GM19239 (cell line): ENCODE results near the gene RBP5.

Experiments
- DNase-seq: peaks from one replicate; pipeline ENCODE4 v3.0.0; 2011; ENCODE audit warnings: low spot score; ENCODE audit not compliant: insufficient read length
- FAIRE-seq: peaks from 2 replicates; lab custom pipeline; 2011; peaks lifted over from hg19 to GRCh38; lab: Jason Lieb, UNC

The RBP5 gene

GRCh38 chr12:7128681-7129286 lies at the start of gene RBP5:
TSS of gene RBP5 (minus strand) at chr12:7128889. CDS start at chr12:7128775, 114 bp downstream.
- FAIRE-seq (no peak), DNase-seq (no peak)

- DNase-seq (no peak), FAIRE-seq (no peak)
Observed at GRCh38 chr12:7178481-7178880, 49.8 kb upstream of the RBP5 start.

DNA sequence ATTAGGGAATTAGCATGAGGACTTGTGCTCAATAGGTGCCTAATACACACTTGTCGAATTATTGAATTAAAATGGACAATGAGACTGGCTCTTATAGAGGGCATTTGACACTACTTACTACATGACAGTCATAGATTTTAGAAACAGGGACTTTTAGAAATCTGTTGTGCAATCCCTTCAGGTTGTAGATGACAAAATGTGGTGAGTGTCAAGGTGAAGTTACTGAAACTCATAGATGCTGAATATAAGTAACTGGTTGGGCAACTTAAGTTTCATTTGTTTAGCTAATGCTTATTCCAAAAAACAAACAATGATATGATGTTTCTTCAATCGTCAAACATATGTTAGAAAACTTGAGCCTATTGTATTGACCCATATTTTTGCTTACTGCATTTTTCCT lies 47.9 kb upstream of the RBP5 start:
- FAIRE-seq: no peak

GRCh38 chr12:7175493-7175892 lies 46.8 kb upstream of the RBP5 start:
- FAIRE-seq: no peak
- DNase-seq: no peak

More for the DNA sequence above, 47.9 kb upstream of the RBP5 start:
- DNase-seq: no peak

DNA sequence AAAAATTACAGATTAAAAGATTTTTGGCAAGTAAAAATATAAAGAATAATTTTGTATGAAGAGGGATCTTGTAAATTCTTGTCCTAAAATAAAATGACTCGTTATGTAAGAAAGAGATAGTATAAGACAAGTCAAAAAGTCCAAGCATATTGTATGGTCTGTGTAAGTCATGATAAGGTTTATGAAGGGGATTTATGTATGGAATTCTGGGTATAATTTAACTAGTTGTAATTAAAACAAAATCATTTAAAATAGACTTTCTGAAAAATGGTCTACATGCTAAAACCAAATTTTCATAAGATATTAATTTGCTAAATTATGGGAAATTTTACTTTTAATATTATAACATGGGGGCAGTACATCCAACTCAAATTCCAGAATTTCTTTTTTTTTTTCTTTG lies 43.2 kb upstream of the RBP5 start:
- DNase-seq (no peak), FAIRE-seq (no peak)

DNA sequence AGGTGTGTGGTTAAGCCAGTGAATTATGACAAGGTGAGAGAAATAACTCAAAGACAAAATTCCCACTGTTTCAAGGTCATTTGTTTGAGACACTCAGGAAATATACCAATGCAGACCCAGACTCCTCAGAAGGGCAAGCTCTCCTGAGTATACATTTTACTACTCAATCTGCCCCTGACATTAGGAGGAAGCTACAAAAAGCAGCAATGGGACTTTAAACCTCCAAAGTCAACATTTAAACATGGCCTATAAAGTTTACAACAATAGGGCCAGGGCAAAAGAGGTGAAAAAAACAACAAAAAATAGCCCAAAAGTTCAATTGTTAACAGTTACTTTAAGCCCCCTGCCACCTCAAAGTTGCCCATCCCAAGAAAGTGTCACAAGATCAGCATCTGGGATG lies 41.3 kb upstream of the RBP5 start:
- no peak for FAIRE-seq
- no peak for DNase-seq

DNA sequence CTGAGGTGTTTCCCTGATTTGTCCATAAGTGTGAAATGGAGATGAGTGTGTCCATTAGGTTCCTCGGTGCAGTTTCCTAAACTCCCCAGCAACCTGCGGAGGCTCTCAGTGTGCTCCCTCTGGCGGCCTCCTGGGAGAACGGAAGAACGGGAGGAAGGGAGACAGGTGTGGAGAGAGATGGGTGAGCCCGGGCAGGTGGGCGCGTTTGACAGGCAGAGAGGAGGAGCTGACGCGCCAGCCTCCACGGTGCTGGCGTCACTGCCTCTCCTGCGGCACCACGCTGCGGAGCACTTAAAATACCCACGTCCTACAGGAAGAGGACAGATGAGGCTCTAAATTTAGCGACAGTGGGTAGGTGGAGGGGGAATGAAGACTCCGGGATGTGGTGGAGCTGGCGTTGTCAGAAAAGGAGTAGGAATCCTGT lies 34.0 kb upstream of the RBP5 start:
- FAIRE-seq (no peak), DNase-seq (no peak)

- FAIRE-seq (no peak), DNase-seq (no peak)
Observed at GRCh38 chr12:7161811-7162210, 33.1 kb upstream of the RBP5 start.

GRCh38 chr12:7161327-7161726 lies 32.6 kb upstream of the RBP5 start:
- no peak for FAIRE-seq
- no peak for DNase-seq

GRCh38 chr12:7160183-7160582 lies 31.5 kb upstream of the RBP5 start:
- no peak for DNase-seq
- no peak for FAIRE-seq

- DNase-seq: no peak
- no peak for FAIRE-seq
Observed at GRCh38 chr12:7158781-7159609, 30.3 kb upstream of the RBP5 start.

- DNase-seq (no peak), FAIRE-seq (no peak)
Observed at GRCh38 chr12:7157391-7157790, 28.7 kb upstream of the RBP5 start.

DNA sequence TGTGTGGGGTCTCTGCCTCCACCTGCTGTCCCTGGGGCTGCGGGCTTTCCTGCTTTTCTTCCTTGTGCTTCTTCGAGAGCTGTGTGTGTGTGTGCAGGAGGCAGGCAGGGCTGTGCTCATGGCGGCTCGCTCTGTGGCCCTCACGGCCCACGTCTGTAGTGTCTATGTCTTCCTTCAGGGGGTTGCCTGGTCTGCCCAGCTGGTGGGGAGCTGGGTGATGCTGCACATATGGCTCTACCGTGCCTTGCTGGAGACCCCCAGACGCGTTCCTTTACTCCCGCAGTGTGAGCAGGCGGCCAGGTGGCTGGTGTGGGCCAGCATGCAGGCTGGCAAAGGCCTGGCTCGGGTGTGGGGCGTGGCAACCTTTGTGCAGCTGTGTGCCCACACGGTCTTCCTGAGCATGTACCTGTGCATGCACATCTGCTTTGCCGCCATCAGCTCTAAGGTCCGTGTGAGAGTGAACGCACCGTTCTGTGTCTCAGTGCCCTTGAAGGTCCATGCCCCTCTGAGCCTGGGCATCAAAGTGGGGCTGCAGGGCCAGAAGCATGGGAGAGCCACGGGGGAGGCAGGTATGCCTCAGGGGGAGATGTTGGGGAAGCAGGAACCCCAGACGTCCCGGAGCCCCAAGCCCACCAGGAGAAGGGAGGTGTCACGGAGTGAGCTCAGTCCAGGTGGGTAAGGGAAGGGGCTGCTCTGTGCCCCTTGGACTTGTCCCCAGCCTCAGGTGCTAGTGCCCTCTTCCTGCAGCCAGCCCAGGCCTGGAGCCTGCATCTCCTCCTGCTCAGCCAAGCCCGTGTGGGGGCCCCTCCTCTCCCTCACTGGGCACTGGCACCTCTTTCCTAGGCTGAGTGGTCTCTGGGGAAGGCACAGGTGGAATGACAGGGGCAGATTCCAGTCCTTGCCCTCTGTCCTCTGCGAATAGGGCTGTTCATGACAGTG lies 27.8 kb upstream of the RBP5 start:
- DNase-seq (no peak), FAIRE-seq (no peak)

DNA sequence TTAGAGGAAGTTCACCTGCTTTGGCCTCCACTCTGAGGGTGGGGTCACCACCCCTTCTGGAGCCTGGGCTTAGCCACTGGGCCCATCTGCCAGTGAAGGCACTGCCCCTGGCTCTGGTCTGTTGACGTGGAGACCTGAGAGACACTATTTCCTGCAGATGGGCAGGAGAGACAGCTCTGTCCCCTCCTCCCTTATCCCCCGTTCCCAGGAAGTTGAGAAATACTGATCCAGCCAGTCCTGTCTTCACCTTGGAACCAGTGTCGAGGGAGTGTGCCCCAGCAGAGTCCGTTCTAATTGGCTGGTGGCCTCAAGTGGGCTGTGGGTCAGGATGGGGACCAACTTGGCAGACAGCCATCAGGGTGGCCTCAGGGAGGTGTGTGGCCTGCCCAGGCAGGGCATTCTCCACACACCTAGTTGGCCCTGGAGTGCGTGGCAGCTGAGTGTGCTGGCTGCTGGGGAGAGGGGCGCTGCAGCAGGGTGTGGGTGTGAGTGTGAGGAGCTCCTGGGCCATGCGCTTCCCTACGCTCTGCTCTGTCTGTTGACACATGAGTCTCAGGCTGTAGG lies 26.9 kb upstream of the RBP5 start:
- no peak for DNase-seq

DNA sequence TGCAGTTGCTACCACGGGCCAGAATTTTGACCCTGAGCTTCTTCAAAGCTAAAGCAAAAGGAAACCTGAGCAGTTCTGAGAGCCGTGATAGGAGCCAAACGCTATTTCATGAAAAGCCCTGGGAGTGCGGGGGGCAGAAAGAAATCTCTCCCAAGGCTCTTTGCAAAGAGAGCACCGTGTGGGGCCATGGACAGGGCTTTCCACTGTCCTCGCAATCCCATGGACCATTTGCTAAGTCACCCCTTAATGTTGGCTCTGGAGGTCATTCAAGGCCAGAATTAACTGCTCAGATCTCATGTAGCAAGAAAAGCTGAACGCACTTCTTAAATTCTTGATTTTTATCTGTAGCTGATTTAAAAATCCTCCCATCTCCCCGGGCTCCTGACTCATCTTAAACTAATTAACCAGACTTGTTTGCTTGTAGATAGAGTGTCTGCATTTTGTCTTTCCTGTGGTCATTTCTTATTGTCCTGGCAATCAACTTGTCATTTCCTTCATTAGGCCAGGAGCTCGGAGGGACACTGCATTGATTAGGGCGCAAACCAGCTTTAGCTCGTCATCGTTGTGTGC lies 26.3 kb upstream of the RBP5 start:
- no peak for DNase-seq
- no peak for FAIRE-seq

More for the DNA sequence above, 26.9 kb upstream of the RBP5 start:
- FAIRE-seq: no peak

DNA sequence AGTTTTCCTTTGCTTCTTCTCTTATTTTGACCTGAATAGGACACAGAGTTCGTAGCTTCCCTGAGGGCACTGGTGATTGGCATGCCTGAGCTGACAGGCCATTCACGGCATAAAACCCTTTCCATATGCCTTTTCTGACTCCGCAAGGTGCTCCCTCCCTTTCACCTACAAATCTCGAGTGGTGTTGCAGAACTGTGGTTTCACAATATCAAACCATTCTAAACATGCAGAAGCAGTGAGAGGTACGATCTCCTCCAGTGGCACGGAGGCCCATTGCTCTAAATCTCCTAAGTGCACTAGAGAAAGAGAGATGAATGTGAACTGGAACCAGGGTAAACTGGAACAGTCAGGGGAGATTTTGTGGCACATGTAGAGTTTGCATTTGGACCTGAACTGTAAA lies 25.4 kb upstream of the RBP5 start:
- FAIRE-seq (no peak), DNase-seq (no peak)

- no peak for FAIRE-seq
- DNase-seq: no peak
Observed at GRCh38 chr12:7152818-7153217, 24.1 kb upstream of the RBP5 start.

DNA sequence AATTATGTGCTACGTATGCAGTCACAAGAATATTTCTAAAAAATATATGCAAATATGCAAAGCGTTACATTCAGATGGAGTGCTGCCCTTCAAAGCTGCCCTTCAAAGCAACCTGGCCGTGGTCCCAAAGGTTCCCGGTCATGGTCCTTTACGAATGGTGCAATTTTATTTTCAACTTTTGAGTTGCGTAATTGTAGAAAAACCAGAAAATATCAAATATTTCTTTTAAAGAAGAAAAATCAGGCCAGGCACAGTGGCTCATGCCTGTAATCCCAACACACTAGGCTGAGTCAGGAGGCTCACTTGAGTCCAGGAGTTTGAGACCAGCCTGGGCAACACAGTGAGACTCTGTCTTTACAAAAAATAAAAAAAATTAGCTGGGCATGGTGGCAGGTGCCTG lies 22.8 kb upstream of the RBP5 start:
- DNase-seq: no peak
- FAIRE-seq: no peak

DNA sequence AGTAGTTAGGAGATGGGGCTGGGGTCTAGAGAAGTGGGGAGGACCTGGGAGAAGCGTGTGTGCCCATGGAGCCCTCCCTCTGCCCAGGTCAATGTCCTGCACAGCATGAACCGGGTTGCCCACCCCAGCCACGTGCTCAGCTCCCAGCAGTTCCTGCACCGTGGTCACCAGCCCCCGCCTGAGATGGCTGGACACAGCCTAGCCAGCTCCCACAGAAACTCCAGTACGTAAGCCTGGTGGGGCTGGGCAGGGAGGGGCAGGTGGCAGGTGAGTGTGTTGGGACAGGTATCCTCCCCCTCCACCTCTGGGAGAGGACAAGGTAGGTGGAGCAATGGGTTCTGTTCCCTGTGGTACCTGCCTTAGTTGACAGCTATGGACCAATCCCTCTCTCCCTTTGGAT lies 22.2 kb upstream of the RBP5 start:
- DNase-seq (no peak), FAIRE-seq (no peak)

DNA sequence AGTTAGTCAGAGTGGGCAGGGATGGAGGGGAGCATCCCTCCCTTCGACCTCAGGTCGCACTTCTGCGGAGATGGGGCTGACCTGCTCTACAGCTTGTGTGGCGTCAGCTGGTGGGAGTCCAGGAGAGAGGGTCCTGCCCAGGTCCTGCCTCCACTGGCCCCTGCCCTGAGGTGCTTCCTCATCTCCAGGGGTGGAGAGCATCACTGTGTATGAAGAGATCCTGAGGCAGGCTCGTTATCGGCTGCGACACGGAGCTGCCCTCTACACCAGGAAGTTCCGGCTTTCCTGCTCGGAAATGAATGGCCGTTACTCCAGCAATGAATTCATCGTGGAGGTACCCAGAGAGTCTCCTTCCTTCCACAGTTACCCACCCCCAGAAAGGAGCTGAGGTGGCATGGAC lies 21.7 kb upstream of the RBP5 start:
- FAIRE-seq (no peak), DNase-seq (no peak)
